SK-MEL-5 (cell line): ENCODE data around the gene RABGAP1. TPM values are rescaled to one million over a fixed set of nuclear protein-coding genes. Genes with fewer than 3 reads are reported as not detected.

Experiments
- DNase-seq: peaks from one replicate; pipeline ENCODE4 v3.0.0-alpha.2; 2016; ENCODE audit warnings: low read depth, low spot score
- in situ Hi-C: cut with HindIII; loops from 2 replicates; pipeline ENCODE4 v1.10.0; 2016; ENCODE audit warnings: low sequenced_read_pairs, high pct_unique_total_duplicates, low pct_unique_long_range_greater_than_20kb
- total RNA-seq: library from RNA; depleted of rRNA; stranded (reverse); fragments of >200 nt; shearing (Covaris generic); gene quantifications from 2 replicates; pipeline ENCODE4 v1.2.3, GENCODE V29; 2014

The RABGAP1 gene
- total RNA-seq, 1 experiment from 2014 or later: 18.3 TPM

DNA sequence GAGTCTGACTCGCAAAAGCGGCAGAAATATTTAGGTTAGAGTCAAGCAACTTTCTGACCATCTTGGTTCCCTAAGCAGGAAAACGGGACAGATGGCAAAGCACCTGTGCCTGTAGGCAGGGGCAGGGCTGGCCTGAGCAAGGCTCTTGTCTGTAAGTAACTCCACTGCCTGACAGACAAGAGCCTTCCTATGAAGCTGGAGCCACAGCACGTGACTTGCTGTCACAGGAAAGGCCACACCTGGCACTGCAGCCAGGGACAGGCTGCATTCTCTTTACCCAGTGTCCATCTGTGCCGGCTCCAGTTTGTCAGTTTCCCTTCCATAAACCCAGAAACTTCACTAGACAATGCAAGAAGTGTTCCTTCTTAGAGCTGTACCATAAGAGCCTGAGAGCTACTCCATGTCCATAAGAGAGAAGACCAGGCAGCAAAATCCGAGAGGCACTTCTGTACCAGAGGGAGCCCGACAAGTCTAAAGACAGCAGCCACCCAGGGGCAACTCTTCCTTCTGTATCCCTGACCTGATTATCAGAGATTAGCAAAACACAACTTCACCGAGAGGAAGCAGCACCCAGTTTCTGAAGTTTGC lies 170.7 kb downstream of the RABGAP1 start:
- in situ Hi-C loops: loop anchor here (25.0 kb wide), 1 partner anchor 251 kb away; the partner anchor contains the start of gene CRB2
- no peak for DNase-seq

DNA sequence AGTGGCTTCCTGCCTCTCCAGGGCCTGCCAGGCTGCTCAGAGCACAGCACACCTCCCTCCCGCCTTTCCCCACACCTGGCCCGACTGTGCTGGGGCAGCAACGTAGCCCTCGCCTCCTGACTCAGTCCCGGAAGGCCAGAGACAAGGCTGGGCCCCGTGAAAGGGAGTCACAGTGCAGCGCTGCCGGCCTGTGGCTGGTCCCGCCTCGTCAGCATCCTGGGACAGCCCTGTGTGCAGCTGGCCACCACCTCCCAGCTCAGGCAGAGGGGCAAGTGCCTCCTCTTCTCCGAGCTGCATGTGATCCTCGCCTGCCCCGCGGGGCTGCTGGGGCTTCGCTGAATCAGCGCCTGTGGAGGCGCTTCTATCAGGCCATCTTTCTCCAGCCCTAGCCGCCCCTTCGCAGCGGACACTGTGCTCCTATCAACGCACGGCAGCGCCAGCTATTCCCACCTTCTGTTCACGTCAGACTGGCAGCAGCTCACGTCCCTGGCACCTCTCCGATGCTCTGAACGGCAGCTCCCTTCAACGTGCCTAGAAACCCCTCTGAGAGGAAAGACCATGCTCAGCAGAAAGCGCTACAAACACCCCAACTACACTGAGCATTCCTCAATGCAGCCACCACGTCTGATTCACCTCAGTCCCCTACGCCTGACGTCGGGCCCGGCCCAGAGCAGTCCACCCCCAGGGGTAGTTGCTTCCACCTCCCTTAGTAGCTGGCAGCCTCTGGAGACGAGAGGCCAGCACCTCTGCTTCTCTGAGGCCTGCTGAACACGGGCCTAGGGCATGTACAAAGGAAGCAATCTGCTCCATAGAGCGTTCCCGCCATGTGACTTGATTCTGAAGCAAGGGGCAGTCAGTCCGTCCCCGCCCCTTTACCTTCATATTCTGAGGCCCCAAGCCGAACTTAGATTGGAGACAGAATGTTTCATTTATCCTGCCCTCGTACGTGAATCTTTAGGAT lies 171.5 kb downstream of the RABGAP1 start:
- DNase-seq: no peak
- in situ Hi-C loops: loop anchor here (25.0 kb wide), 1 partner anchor 250 kb away; the partner anchor contains the start of gene CRB2

DNA sequence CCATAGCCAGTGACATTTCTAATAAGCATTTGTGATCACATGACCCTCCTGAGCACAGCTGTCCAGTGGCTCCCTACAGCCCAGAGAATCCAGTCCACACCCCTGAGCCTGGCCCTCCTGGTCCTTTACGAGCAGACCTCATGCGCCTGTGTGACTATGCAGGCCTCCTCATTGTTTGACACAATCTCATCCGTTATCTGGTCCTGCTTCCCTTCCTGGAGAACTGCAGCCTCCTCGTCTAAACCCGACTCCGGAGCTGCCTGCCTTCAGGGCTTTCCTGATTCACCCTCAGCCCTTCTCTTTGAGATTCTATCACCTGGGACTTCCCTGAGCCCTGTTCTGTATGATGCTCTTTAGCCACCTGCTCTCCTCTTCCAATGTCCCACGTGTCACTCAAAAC lies 172.4 kb downstream of the RABGAP1 start:
- in situ Hi-C loops: loop anchor here (25.0 kb wide), 1 partner anchor 249 kb away; the partner anchor contains the start of gene CRB2
- DNase-seq: no peak

DNA sequence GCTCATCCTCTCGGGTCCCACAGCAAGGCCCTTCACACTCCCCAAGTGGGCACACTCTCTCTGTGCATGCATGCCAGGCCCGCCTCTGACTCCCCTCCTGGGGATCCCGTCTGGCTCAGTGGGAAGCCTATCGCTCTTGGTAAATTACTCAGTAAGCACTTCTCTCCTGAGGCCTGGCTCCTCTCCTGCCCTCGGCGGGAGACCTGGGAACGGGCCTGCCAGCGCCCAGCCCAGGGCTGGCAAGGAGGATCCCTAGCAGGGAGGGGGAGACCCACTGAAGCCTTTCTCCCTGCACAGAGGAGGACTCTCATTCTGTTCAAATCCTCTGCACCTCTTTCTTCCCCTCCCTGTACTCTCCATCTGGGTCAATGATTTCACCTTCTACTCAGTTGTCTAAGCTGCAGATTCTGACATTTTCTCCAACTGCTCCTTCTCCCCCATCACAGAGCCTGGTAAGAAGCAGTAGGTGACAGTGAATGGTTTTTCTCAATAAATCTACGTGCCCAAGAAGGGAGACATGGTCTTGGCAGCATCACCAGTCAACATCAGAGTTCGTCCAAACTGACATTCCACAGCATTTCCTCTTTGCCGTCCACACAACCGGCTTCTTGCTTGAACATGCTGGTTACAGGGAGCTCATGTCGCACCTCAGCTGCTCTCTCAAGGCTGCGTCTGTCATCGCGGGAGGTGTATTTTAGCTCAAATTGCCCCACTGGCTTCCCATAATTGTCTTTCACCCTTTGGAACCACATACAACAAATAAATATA lies 174.5 kb downstream of the RABGAP1 start:
- no peak for DNase-seq
- in situ Hi-C loops: loop anchor here (25.0 kb wide), 1 partner anchor 247 kb away; the partner anchor contains the start of gene CRB2

DNA sequence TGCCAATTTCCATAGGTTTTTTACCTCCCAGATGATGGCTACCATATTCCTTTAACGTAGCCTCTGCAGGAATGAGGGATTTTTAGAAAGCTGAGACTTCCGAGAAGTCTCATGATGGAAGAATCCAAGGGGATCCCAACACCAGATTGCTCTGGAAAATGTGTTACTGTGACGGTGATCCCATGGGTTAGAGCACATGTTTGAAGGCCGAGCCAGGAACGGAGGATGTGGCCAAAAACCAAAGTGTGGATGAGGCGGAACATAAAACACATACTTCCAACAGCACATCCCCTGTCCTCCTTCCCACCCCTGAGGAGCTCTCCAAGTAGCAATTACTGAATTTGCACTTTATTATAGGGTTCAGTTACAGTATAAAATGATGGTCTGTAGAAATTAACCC lies 175.2 kb downstream of the RABGAP1 start:
- no peak for DNase-seq
- in situ Hi-C loops: loop anchor here (25.0 kb wide), 1 partner anchor 246 kb away; the partner anchor contains the start of gene CRB2

DNA sequence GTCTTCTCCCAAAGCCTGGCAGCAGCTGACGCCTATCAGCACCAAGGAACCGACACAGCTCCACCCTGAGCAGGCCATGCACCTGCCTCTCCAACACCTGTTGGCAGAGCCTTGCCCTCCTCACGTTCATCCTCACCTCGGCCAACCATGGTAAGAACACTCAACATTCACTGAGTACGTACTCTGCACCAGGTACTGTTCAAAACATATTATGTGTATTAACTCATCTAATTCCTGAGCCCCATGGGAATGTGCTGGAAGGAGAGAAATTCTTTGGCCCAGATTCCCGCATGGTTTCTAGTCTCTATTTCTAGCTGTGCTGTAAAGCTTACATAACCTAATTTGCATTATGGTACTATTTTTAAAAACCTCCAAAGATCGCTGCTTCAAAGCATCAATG lies 178.7 kb downstream of the RABGAP1 start:
- DNase-seq: no peak
- in situ Hi-C loops: loop anchor here (25.0 kb wide), 1 partner anchor 243 kb away; the partner anchor contains the start of gene CRB2

DNA sequence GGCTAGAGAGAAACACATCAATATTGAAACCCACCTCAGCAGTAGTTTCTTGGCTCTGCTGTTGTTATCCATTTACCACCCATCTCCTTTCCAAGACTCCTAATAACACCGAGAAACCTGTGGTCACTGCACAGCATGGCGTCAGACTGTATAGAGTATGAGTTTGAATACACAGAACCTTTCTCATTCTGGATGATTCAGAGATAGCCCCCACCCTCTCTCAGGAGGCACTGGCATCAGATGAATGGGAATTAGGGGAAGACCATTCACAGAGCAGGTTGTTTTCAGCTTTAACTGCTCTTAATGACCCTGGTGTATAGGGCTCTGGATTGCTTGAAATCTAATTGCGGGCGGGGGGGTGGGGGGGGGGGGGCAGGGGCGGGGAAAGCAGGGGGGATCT lies 179.3 kb downstream of the RABGAP1 start:
- peak; percentile 18 for DNase-seq
- in situ Hi-C loops: loop anchor here (25.0 kb wide), 1 partner anchor 242 kb away; the partner anchor contains the start of gene CRB2

DNA sequence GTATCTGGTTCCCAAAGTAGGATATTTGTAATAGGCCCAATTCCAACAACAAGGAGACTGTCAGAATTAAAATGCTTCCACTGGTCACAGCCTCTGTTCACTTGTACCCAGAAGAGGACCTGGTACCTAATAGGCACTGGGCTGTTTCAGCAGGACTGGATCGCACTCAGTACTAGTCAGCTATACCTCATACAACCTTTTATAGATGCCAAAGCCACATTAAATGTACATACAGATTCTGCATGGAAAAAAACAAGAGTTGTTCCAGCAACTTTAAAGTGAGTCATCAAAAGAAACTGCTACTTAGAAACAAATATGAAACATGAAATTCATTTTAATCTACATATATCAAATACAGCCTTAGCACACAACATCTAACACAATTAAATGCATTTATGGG lies 180.1 kb downstream of the RABGAP1 start:
- in situ Hi-C loops: loop anchor here (25.0 kb wide), 1 partner anchor 241 kb away; the partner anchor contains the start of gene CRB2
- DNase-seq: no peak

DNA sequence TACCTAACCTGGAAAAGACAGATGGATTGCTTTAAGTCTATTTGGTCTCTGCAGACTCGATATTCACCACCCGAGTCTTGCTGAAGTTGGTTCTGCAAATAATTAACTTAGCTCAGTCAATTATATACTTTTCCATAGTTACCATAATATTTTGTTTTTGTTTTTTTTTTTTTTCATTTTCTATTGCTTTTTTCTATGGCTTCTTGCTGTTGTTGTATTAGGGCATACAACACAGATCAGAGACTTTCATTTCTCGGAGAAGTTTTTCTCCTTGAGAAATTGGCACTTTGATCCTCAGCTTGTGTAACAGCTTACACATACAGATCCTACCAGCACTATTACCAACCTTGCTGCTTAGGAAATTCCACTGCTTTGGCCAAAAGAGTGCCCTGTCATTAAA lies 180.6 kb downstream of the RABGAP1 start:
- DNase-seq: no peak
- in situ Hi-C loops: loop anchor here (25.0 kb wide), 1 partner anchor 241 kb away; the partner anchor contains the start of gene CRB2

DNA sequence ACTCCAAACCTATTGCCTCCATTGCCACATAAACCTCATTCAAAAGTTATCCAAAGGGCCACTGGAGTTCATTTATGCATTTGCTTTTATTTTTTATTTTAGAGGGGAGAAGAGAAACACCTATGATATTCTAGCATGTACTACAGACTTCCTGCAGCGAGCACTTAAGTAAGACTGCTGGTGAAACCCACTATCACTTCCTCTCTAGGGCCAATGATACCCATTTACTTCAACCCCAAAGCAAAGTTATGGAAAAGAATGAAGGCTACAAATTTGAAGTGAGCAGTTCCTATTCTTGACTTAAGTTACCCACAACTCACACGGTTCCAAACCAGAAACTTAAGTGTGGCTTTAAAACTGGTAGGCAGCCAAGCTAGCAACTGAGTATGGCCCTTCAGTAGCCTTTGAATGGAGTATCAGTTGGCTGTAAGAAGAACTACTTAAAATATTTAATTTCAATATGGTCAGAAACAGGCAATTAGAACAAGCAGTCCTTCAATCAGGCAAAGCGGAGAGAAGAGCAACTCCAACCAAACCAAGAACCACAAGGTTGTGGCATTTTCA lies 186.8 kb downstream of the RABGAP1 start:
- no peak for DNase-seq
- in situ Hi-C loops: no loop called here

DNA sequence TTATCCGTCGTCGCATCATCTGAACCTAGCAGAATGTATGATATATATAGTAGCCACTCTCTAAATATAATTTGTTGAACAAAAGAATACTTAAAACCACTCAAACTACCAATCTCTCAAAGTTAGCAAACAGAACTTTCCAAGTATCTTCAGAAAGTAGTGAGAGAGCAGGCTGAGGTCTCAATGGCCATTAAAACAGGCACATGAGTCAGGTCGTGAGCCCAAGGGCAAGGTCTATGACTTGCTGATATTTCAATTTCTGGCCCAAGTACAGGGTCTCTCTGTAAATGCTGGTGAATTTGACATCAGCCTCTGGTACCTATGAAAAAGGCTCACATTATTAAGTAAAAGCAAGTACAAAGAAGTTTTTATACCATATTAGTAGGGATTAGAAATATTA lies 187.8 kb downstream of the RABGAP1 start:
- in situ Hi-C loops: no loop called here
- no peak for DNase-seq

DNA sequence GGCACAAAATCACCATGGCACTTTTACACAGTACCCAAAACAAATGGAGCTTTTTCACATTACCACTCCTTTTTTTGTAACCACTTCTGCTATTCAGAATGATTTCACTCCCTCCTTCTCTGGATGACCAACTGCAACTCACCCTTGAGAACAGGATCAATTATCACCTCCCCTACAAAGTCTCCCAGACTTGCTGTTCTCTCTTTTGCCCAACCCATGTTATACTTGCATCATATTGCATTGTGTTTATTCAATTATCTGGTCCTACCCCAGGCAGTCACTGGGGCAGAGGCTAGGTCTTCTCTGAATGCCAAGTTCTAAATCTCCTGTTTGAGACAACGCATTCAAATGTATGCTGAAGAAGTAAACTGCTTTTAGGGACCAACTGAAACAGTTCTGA lies 188.6 kb downstream of the RABGAP1 start:
- in situ Hi-C loops: no loop called here
- DNase-seq: no peak

DNA sequence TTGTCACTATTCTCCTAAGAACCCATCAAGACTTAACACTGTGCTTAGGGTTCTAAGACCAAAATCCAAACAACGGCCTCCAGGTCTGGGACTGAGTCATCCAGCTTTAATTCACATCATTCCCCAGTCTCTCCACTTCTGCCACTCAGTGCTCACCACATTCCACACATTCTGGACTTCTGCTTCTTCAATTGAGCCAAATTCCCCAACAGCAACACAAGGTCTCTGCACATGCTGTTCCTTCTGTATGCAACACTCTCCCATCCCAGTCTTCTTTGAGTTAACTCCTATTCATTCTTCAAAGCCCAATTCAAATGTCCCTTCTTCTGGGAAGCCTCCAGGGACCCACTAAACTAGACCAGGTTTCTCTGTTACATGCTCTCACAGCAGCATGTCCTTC lies 190.4 kb downstream of the RABGAP1 start:
- no peak for DNase-seq
- in situ Hi-C loops: no loop called here

DNA sequence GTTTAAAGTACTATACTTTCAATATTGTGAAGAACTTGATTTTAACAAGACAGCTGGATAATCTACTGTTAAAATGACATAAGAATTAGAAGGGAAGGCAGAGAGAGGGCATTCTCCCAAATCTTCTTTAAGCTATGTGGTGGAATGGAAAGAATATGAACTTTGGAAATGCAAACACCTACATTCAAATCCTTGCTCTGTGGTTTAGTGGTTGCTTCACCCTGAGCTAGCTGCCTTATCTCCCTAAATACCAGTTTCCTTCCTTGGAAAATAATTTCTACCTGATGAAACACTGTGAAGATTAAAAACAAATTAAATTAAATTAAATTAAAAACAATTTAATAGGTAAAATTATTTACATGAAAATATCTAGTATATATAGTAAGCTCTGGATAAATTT lies 191.2 kb downstream of the RABGAP1 start:
- DNase-seq: no peak
- in situ Hi-C loops: no loop called here

DNA sequence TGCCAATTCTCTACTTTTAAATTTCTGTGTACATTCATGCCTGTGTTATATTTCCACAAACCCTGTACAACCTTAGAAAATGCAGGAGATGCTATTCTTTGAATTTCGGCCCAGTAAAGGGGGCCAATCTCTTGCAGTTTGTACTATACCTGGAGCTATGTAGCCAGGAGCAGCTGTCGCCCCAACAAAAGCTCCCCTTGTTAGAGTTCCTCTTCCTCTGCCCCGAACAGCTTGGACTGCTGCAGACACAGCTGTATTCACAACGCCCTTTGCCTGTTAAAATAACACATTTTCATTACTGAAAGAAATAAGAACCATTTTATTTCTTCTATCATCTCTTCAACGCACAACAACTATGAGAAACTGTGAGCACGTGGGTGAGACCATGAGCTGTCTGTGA lies 191.9 kb downstream of the RABGAP1 start:
- no peak for DNase-seq
- in situ Hi-C loops: no loop called here

DNA sequence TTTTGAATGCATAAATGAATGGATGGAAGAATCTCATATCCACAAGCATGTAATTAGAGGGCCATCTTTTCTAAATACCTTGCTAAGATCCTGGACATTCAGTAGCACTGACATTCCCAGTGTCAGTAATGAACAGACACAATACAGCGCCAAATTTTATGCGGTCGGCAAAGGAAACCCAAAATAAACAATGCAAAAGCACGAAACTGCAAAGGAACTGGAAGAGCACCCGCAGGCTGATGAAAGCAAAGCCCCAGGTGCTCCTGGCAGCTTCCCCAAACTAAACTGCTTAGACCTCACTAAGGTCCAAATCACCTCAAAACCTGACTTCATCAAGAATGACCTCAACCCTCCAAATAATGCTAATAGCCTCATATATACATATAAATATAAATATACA lies 194.6 kb downstream of the RABGAP1 start:
- DNase-seq: no peak
- in situ Hi-C loops: no loop called here

DNA sequence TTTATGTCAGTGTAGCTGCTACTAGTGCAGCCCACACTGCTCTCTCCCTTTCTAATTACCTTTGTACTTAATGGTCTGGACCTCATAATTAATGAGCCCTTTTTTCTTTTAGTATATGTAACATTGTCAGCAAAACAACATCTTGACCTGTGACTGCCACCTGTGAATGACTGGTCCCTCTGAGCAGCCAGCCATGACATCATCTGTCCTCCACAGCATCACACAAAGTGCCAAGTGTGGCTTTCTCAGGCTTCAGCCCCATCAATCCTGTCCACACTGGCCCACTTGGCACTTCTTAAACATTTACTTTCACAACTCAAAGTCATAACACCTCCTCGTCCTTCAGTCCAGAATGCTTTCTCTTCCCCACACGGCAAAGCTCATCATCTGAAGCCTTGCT lies 197.3 kb downstream of the RABGAP1 start:
- no peak for DNase-seq
- in situ Hi-C loops: no loop called here
